Common myeloid progenitor, CD34-positive (primary cell): ENCODE measurements around the gene FOXRED2.
A peak's percentile ranks its signal among the peaks of the same experiment; 100 is the strongest.

ENCODE experiments used
- CTCF ChIA-PET: fragments of 350-600 bp; sonication (Branson Sonifier 250); formaldehyde crosslinking; loops from one replicate; lab custom pipeline; 2021; ENCODE audit warnings: antibody characterized with exemption; lab: Charles Lee
- POLR2A ChIA-PET: fragments of 350-600 bp; sonication (Branson Sonifier 250); formaldehyde crosslinking; loops from one replicate; lab custom pipeline; 2021; ENCODE audit warnings: antibody characterized with exemption; lab: Charles Lee
- DNase-seq, 3 donors: peaks; one replicate each; pipeline versions ENCODE4 v3.0.0 to v3.0.0-alpha.2; 2013
- H3K27ac ChIP-seq, 2 experiments: 1 replicate in 1 of 2; 2 replicates in 1 of 2; pipeline ENCODE4 v1.7.0; 2013; ENCODE audit warnings: inconsistent platforms in 2 of 2, low read length in 2 of 2, mild to moderate bottlenecking in 2 of 2, low read depth in 1 of 2, moderate library complexity in 1 of 2; ENCODE audit not compliant: severe bottlenecking in 2 of 2, insufficient read depth in 1 of 2, poor library complexity in 1 of 2
- H3K27me3 ChIP-seq, 5 experiments: replicated peaks in 2 of 5; 1 replicate in 3 of 5; 2 replicates in 2 of 5; pipeline versions ENCODE4 v1.6.1 to v1.7.0; 2013; ENCODE audit warnings: low read length in 4 of 5, mild to moderate bottlenecking in 2 of 5, moderate library complexity in 2 of 5, inconsistent platforms in 1 of 5; ENCODE audit not compliant: insufficient read depth in 5 of 5, control insufficient read depth in 4 of 5
- H3K36me3 ChIP-seq, 4 experiments: 1 replicate in 2 of 4; 2 replicates in 2 of 4; pipeline versions ENCODE4 v1.6.1 to v1.7.0; 2013; ENCODE audit warnings: low read length in 3 of 4, control low read depth in 1 of 4, mild to moderate bottlenecking in 1 of 4; ENCODE audit not compliant: control insufficient read depth in 4 of 4, insufficient read depth in 4 of 4
- H3K4me1 ChIP-seq, 4 experiments: 1 replicate in 3 of 4; 2 replicates in 1 of 4; pipeline versions ENCODE4 v1.6.1 to v1.7.1; 2013; ENCODE audit warnings: low read length in 3 of 4, mild to moderate bottlenecking in 3 of 4, control low read depth in 1 of 4, inconsistent platforms in 1 of 4, moderate library complexity in 1 of 4; ENCODE audit not compliant: control insufficient read depth in 4 of 4, insufficient read depth in 4 of 4; ENCODE audit errors: control extremely low read depth in 1 of 4
- H3K4me3 ChIP-seq, 7 experiments: 1 replicate in 4 of 7; 2 replicates in 3 of 7; pipeline versions ENCODE4 v1.5.1 to v1.7.0; 2013; ENCODE audit warnings: mild to moderate bottlenecking in 7 of 7, low read length in 6 of 7, moderate library complexity in 6 of 7, inconsistent platforms in 2 of 7, low read depth in 2 of 7, control low read depth in 1 of 7; ENCODE audit not compliant: insufficient read depth in 4 of 7, control insufficient read depth in 1 of 7; ENCODE audit errors: extremely low read depth in 1 of 7
- H3K9me3 ChIP-seq, 5 experiments: 1 replicate in 4 of 5; 2 replicates in 1 of 5; pipeline versions ENCODE4 v1.6.1 to v1.7.1; 2013; ENCODE audit warnings: low read length in 4 of 5, mild to moderate bottlenecking in 2 of 5, inconsistent platforms in 1 of 5, low read depth in 1 of 5, moderate library complexity in 1 of 5; ENCODE audit not compliant: control insufficient read depth in 4 of 5, insufficient read depth in 2 of 5; ENCODE audit errors: control extremely low read depth in 1 of 5
- WGBS: methylation state at CpG from one replicate; pipeline ENCODE4 v1.1.5; 2013; ENCODE audit not compliant: insufficient coverage; 5-methylcytosine and 5-hydroxymethylcytosine counted together

FOXRED2 gene

GRCh38 chr22:36472689-36473088 lies 34.2 kb downstream of the FOXRED2 start:
- DNase-seq = no peak
- Histone ChIP-seq H3K9me3 (no peaks in the 10 kb centered on the region), H3K27ac (no peak overlapping the region), H3K4me1 (peaks cover 3 to 40% (median 27%) of the 10 kb centered on the region in 4 experiments), H3K27me3 (no peaks in the 10 kb centered on the region), H3K36me3 (peaks cover 7 to 63% (median 48%) of the 10 kb centered on the region in 4 experiments), H3K4me3 (no peak overlapping the region)
- WGBS = 84% methylated on average over 5 of the region's 13 CpGs
- ChIA-PET POLR2A (no interaction called here), CTCF (interaction anchor here (0.7 to 7.7 kb wide), 3 partner anchors 15 to 173 kb away, joined by 3 to 112 read pairs (median 4); no protein-coding TSS in a partner anchor)

GRCh38 chr22:36471341-36471821 lies 35.5 kb downstream of the FOXRED2 start:
- H3K9me3 ChIP-seq = no peaks in the 10 kb centered on the region
- ChIA-PET POLR2A (no interaction called here), CTCF (interaction anchor here (0.6 to 7.7 kb wide), 31 partner anchors 9 to 302 kb away, joined by 3 to 112 read pairs (median 4); partner anchors contain the start of genes MYH9 and TXN2)
- H3K27me3 ChIP-seq = no peaks in the 10 kb centered on the region
- H3K36me3 ChIP-seq = peaks cover 5 to 62% (median 39%) of the 10 kb centered on the region in 4 experiments
- 96% methylated on average over 11 of the region's 14 CpGs for WGBS
- no peak for DNase-seq
- H3K27ac ChIP-seq = no peak overlapping the region
- no peak overlapping the region for H3K4me3 ChIP-seq
- H3K4me1 ChIP-seq = peaks cover 3 to 53% (median 40%) of the 10 kb centered on the region in 4 experiments

GRCh38 chr22:36470994-36471331 lies 35.9 kb downstream of the FOXRED2 start:
- no peak for DNase-seq
- Histone ChIP-seq H3K9me3 (no peaks in the 10 kb centered on the region), H3K36me3 (peaks cover 4 to 61% (median 35%) of the 10 kb centered on the region in 4 experiments), H3K4me3 (no peak overlapping the region), H3K27ac (no peak overlapping the region), H3K4me1 (peaks cover 3 to 57% (median 45%) of the 10 kb centered on the region in 4 experiments), H3K27me3 (no peaks in the 10 kb centered on the region)
- POLR2A ChIA-PET = interaction anchor here (1.1 kb wide), 1 partner anchor 11 kb away, joined by 3 read pairs; the partner anchor contains the start of gene TXN2
- 74% methylated on average over 10 of the region's 10 CpGs for WGBS
- CTCF ChIA-PET = interaction anchor here (0.6 to 7.7 kb wide), 33 partner anchors 9 to 303 kb away, joined by 3 to 112 read pairs (median 4); partner anchors contain the start of genes MYH9 and TXN2

GRCh38 chr22:36470162-36470993 lies 36.5 kb downstream of the FOXRED2 start:
- peaks cover 3 to 62% (median 49%) of the 10 kb centered on the region in 4 experiments for H3K4me1 ChIP-seq
- no peaks in the 10 kb centered on the region for H3K9me3 ChIP-seq
- peaks cover 2 to 59% (median 30%) of the 10 kb centered on the region in 4 experiments for H3K36me3 ChIP-seq
- POLR2A ChIA-PET = interaction anchor here (0.6 to 1.1 kb wide), 5 partner anchors 11 to 169 kb away, joined by 3 to 4 read pairs (median 3); partner anchors contain the start of genes MYH9 and TXN2
- WGBS = 67% methylated on average over 9 of the region's 14 CpGs
- H3K4me3 ChIP-seq = peak overlapping the region in 1 of 7 experiments; percentile 20
- H3K27ac ChIP-seq = peak overlapping the region in 1 of 2 experiments; percentile 38
- CTCF ChIA-PET = interaction anchor here (0.6 to 7.7 kb wide), 40 partner anchors 8 to 1085 kb away, joined by 3 to 112 read pairs (median 4); partner anchors contain the start of genes MYH9 and TXN2
- no peaks in the 10 kb centered on the region for H3K27me3 ChIP-seq
- peak; percentile 85 to 92 (median 90) for DNase-seq

- Histone ChIP-seq H3K27ac (no peak overlapping the region), H3K9me3 (no peaks in the 10 kb centered on the region), H3K4me1 (peaks cover 3 to 69% (median 59%) of the 10 kb centered on the region in 4 experiments), H3K27me3 (no peaks in the 10 kb centered on the region), H3K4me3 (no peak overlapping the region), H3K36me3 (peaks cover 0 to 49% (median 23%) of the 10 kb centered on the region in 4 experiments)
- 81% methylated on average over 14 of the region's 14 CpGs for WGBS
- CTCF ChIA-PET = interaction anchor here (0.9 to 7.7 kb wide), 24 partner anchors 11 to 191 kb away, joined by 3 to 112 read pairs (median 6); partner anchors contain the start of genes MYH9 and TXN2
- no peak for DNase-seq
- POLR2A ChIA-PET = interaction anchor here (0.7 to 1.5 kb wide), 3 partner anchors 82 to 140 kb away, joined by 3 to 5 read pairs (median 3); partner anchors contain the start of gene MYH9
Measured at GRCh38 chr22:36469094-36469710, 37.6 kb downstream of the FOXRED2 start.

- 2% methylated on average over 7 of the region's 7 CpGs for WGBS
- DNase-seq = peak; percentile 80 to 95 (median 94)
- peaks cover 3 to 72% (median 64%) of the 10 kb centered on the region in 4 experiments for H3K4me1 ChIP-seq
- H3K36me3 ChIP-seq = peaks cover 0 to 39% (median 15%) of the 10 kb centered on the region in 4 experiments
- no peaks in the 10 kb centered on the region for H3K9me3 ChIP-seq
- no peaks in the 10 kb centered on the region for H3K27me3 ChIP-seq
- H3K4me3 ChIP-seq = peak overlapping the region in 3 of 7 experiments; percentile 33 to 48 (median 39)
- peak overlapping the region; percentile 46 to 80 for H3K27ac ChIP-seq
- ChIA-PET POLR2A (interaction anchor here (1.1 to 1.5 kb wide), 2 partner anchors 81 to 138 kb away, joined by 3 to 5 read pairs; partner anchors contain the start of gene MYH9), CTCF (interaction anchor here (1.0 to 7.7 kb wide), 19 partner anchors 10 to 190 kb away, joined by 3 to 112 read pairs (median 5); partner anchors contain the start of gene MYH9)
Measured at GRCh38 chr22:36467946-36468345, 38.9 kb downstream of the FOXRED2 start.
